NCI-H1105 treated with DMSO at 0.1 percent for 48 hours (cell line): ENCODE results near the gene PPM1H.
"Not testable (repeated sequence)": the region's sequence is repeated elsewhere in the genome, so short reads cannot be mapped to it uniquely, and the experiment has no call there.

Source experiments
- DNase-seq: peaks from one replicate; lab custom pipeline; 2025; lab: John Stamatoyannopoulos, UW

Gene PPM1H

GRCh38 chr12:62947364-62947763 lies 12.4 kb upstream of the PPM1H start:
- DNase-seq, result no peak

- DNase-seq, result no peak
Measured at GRCh38 chr12:62943779-62944395, 8.9 kb upstream of the PPM1H start.

- not testable (repeated sequence) for DNase-seq
Measured at GRCh38 chr12:62942316-62942715, 7.4 kb upstream of the PPM1H start.

GRCh38 chr12:62934239-62934798 lies 631 bp downstream of the PPM1H start:
- peak; percentile 57 for DNase-seq

GRCh38 chr12:62933602-62934238 lies 1.2 kb downstream of the PPM1H start:
- DNase-seq, result peak; percentile 52

- peak; percentile 77 for DNase-seq
Measured at GRCh38 chr12:62933220-62933601, 1.7 kb downstream of the PPM1H start.

GRCh38 chr12:62931477-62931876 lies 3.5 kb downstream of the PPM1H start:
- DNase-seq, result no peak

- DNase-seq, result no peak
Measured at GRCh38 chr12:62930546-62931425, 4.2 kb downstream of the PPM1H start.

GRCh38 chr12:62928632-62929031 lies 6.3 kb downstream of the PPM1H start:
- DNase-seq, result no peak

GRCh38 chr12:62925680-62926079 lies 9.3 kb downstream of the PPM1H start:
- DNase-seq, result no peak

GRCh38 chr12:62924084-62924483 lies 10.9 kb downstream of the PPM1H start:
- no peak for DNase-seq

GRCh38 chr12:62922539-62922938 lies 12.4 kb downstream of the PPM1H start:
- DNase-seq, result no peak

GRCh38 chr12:62919838-62920237 lies 15.1 kb downstream of the PPM1H start:
- DNase-seq, result peak; percentile 97

- no peak for DNase-seq
Measured at GRCh38 chr12:62917926-62918325, 17.0 kb downstream of the PPM1H start.

- DNase-seq, result peak; percentile 89
Measured at GRCh38 chr12:62916632-62917425, 18.1 kb downstream of the PPM1H start.

- no peak for DNase-seq
Measured at GRCh38 chr12:62915204-62915529, 19.8 kb downstream of the PPM1H start.

- no peak for DNase-seq
Measured at GRCh38 chr12:62914443-62915203, 20.3 kb downstream of the PPM1H start.

GRCh38 chr12:62913380-62913779 lies 21.6 kb downstream of the PPM1H start:
- DNase-seq, result no peak

- DNase-seq, result no peak
Measured at GRCh38 chr12:62912644-62913043, 22.3 kb downstream of the PPM1H start.

- DNase-seq, result no peak
Measured at GRCh38 chr12:62911286-62911685, 23.7 kb downstream of the PPM1H start.

- DNase-seq, result no peak
Measured at GRCh38 chr12:62910549-62911169, 24.3 kb downstream of the PPM1H start.
